Right lobe of liver (tissue), 4 donors: ENCODE measurements around the gene MOCOS.

Experiments
- POLR2A ChIP-seq: fragments of 450-650 bp; IDR thresholded peaks from one replicate; pipeline ENCODE4 v1.6.1; 2017; ENCODE audit warnings: antibody characterized with exemption, mild to moderate bottlenecking
- TF ChIP-seq, protein P1 (sequence below), 4 donors: fragments of 200-600 bp in 3 of 4; fragments of 450-650 bp in 1 of 4; IDR thresholded peaks; one replicate each; pipeline versions ENCODE4 v1.5.1 to v1.8.0; 2016 to 2022; ENCODE audit warnings: antibody characterized with exemption in 4 of 4, mild to moderate bottlenecking in 2 of 4
- donor health status: DM: no; HTN: no; CAD: no.
- donor health status: DM: no; HTN: no; CAD: no.
- donor health status: DM: no; HTN: yes; CAD: no.

DNA sequence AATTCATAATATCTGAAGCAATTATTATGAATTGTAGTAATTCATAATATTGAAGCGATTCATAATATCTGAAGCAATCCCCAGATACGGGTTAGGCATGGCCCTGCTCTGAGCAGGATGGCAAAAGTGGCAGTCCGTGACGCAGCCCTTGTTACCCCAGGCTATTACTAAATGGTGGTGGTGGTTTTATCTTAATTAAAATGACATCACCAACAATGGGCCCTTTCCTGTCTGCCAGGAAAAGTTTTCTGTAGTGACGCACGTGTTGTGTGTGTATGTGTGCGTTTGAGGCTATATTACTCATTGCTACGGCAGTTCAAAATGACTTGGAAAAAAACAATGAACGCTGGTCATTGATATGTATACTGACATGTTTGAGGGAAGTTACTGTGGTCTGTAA, 10.6 kb upstream of the MOCOS start:
- TF ChIP-seq, protein P1, sequence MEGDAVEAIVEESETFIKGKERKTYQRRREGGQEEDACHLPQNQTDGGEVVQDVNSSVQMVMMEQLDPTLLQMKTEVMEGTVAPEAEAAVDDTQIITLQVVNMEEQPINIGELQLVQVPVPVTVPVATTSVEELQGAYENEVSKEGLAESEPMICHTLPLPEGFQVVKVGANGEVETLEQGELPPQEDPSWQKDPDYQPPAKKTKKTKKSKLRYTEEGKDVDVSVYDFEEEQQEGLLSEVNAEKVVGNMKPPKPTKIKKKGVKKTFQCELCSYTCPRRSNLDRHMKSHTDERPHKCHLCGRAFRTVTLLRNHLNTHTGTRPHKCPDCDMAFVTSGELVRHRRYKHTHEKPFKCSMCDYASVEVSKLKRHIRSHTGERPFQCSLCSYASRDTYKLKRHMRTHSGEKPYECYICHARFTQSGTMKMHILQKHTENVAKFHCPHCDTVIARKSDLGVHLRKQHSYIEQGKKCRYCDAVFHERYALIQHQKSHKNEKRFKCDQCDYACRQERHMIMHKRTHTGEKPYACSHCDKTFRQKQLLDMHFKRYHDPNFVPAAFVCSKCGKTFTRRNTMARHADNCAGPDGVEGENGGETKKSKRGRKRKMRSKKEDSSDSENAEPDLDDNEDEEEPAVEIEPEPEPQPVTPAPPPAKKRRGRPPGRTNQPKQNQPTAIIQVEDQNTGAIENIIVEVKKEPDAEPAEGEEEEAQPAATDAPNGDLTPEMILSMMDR (IDR thresholded peaks at IDR 0.05), result no peak
- TF ChIP-seq POLR2A, result no peak
